A172 (cell line): ENCODE results near the gene CERS6. TPM values are rescaled to one million over a fixed set of nuclear protein-coding genes. Genes with fewer than 3 reads are reported as not detected.

Source experiments
- DNase-seq: peaks from one replicate; pipeline ENCODE4 v3.0.0-alpha.2; 2015; ENCODE audit warnings: low spot score
- total RNA-seq: library from RNA; depleted of rRNA; stranded (reverse); fragments of >200 nt; shearing (Covaris generic); gene quantifications from 2 replicates; pipeline ENCODE4 v1.2.3, GENCODE V29; 2014

CERS6 gene
- total RNA-seq, 1 experiment from 2014 or later, result 25.4 TPM

DNA sequence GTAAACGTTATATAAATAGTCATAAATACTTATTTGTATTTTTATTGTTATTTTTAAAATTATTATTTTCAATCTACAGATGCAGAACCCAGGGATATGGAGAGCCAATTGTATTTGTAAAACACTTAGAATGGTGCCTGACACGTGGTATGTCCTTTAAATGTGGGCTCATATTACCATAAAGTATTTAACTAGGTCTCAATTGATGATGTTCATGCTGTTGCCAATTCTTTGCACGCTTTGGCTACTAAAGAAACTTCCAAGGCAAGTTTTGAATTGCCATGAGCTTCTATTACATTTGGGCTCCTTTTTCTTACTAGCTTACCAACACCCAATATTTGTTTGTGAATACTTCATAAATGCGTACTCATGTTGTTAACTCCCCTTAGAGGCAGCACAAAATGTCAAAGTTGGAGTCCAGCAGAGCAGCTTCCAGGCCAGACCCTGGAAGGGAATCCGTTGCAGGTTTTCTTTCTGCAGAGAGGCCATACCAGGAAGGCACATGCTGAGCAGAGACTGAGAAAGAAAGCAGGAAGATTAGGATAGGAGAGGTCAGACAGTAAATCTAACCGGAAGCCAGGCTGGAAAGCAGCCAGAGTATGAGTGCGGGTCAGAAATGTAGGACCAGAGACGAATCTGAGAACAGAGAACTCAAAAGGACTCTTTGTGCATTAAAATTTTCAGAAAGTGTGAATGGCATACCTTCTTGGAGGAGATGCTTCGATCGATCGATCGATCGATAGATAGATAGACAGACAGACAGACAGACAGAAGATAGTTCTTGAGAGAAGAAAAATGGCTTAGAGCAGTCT, 342.2 kb downstream of the CERS6 start:
- no peak for DNase-seq

DNA sequence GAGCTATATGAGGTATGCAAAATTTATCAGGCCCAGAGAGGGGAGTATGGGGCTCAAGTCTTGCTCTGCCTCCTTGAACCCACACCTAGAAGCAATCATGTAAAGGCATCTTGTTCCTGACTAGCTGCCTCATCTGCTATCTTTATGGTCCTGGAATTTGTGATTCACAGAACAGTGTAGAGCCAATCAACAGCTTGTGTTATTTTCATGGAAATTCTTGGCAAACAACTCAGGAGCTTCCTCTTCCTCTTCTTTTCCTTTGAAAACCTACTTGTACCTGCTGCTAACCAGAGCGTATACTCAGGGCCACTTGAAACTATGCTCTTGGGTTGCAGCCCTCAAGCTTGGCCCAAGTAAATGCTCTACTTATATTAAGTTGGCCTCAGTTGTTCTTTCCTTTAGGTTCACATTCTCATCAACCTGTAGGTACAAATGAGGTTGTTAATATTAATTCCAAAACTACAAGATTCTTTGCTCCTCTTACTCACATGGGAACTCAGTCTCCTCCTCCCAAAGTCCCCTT, 342.9 kb downstream of the CERS6 start:
- no peak for DNase-seq

DNA sequence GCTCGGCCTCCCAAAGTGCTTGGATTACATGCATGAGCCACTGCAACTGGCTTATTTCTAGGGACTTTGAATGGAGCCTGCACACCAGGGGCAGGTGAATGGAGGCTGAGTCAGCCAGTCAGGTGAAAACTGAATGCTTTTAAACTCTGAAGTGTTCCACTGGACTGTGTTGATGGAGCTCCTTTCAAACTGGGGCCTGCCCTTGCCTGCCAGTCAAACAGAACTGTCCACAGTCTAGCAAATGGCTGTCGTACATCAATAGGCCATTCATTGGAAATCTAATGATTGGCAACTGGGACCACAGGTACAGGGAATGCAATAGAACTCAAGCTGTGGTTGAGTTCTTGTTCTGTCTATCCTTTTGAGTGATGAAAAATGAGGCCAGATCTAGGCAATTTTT, 345.4 kb downstream of the CERS6 start:
- no peak for DNase-seq

DNA sequence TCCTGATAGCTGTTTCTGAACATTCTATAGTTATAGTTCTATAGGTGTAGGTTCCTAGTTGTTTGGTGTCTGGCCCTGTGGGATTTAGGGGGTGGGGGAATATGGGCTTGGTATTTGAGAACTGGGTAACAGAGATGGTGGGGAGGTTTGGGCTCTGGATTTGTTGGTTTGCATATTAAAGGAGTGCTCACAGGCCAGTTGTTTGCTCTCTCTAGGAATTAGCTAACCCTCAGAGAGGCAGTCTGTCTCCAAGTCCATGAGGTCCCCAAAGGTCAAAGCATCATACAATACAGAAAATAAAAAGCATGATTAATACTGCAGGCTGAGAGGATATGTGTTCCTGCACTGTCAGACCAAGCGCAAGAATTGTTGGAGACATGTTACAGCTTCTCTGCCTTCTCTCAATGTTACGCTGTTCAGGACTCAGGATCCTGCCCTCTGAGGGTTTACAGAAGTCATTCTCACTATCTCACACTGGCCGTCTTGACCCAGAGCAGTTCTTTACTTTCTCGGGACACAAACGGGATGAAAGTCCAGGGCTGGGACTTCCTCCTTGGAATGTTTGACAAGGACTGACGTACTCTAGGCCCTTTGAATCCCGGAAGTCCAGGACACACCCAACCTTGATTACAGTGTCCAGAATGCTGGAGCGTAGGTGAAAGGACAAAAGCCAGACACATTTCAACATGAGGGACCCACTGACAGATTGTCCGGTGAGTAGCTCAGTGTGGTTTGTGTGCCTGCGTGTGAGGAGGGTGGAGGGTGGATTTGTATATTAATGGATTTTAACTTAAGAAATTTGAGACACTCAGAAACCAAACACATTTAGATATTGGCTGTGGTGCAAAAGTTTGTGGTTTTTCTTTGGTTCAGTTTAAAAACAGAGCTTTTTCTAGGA, 346.1 kb downstream of the CERS6 start, which contains the start of gene NOSTRIN:
Gene NOSTRIN, plus strand, starts transcription at position 677 of the 898 bp plus-strand sequence. Its CDS starts 10 bp downstream, at position 687.
- DNase-seq, result no peak

DNA sequence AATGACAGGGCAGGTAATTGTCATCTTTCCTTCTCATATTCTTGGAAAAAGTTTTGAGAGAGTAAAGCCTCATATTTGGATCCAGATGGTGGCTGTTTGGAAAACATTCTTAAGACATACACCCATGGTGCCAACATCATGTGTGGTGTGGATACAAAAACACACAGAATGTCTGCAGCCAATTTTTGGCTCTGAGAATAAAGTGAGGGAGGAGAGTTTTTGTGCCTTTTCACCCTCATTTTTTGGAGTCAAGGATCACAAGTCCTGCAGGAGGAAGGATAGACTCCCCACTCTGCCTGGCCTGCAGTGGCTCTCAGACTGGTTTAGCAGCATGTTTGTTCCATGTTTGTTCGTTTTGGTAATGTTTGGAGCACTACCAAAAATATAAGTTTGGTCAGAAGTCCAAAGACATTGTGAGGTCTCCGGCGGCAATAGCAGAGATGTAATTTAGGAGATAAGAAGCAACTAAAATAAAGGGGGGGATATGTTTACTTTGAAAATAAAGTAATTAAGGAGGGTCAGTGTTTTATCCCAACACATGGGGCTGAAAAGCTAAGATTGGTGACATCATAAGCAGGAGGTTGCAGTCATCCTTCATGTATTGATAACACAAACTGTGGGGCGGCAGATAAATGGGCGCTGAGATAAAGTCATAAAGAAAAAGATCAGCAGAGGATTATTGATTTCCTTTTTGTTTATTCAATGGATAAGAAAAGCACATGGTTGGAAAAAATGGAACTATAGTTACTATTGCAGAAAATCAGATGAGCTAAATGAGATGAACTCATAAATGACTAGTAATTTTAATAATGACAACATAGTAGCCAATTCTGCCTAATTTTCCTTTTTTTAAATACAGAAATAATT, 347.0 kb downstream of the CERS6 start:
- no peak for DNase-seq

DNA sequence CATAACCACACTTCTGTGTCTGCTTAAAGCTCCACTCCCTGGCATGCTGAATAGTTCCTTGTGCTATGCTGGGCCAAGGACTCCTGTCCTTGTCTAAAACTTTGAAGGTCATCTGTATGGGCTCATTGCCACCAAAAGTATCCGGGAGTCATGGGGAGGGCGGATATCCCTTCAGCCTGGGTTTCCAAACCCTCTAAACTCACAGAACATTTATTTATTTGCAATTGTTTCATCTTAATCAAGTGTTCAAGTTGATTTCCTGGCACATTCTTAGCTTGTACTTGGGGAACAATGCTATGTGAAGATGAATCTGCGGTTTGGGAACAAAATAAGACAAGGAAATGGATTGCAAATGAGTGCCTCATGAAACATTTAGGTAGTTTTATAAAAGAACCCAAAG, 348.1 kb downstream of the CERS6 start:
- no peak for DNase-seq

DNA sequence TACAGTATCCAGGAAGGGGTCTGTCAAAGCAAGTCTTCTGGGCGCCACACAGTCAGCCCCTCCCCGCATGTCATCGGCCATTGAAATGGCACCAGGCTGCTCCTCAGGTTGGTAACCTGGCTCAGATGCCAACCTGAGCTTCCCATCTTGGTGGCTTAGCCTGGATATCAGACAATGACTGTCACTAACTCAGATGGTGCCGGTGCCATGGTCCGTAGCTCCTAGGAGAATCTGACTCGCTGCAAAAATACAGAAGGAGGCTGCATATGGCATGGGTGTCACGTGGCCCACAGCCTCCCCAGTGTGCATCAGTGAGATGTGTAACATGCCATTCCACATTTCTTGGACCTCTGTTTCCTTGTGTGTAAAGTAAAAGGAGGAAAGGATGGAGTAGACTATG, 349.5 kb downstream of the CERS6 start:
- no peak for DNase-seq

DNA sequence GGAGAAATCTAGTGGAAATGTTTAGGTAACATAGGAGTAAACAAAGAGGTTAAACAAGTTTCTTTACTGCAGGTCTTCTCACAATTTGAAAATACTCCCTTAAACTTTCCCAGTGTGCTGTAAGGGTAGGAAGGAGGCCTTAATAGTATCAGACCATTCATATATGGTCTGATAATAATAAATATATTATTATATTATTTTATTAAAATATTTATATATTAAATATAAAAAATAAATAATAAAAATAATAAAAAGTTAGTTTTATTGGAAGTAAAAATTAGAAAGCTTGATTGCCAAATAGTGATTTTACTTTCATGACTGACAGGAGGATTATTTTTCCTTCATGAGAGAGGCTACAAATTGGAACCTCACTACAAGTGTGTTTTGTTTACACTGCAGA, 353.5 kb downstream of the CERS6 start:
- DNase-seq, result no peak

DNA sequence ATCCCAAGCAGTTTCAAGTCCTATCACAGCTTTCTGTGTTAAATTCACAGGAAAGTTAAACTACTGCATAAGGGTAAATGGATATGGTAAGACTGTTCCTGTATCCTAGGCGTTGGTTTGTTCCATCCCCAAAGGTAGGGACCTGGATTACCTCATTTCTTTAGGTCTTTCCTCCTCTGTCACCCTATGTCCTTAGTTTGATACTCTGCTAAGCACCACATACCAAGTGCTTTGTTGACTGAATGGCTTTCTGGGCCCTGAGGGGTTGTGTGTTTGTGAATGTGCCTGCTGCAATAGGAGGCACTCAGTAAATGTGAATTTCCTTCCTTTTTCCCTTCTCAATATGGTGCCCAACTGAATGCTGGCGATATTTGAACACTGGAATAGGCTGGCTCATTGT, 354.2 kb downstream of the CERS6 start:
- no peak for DNase-seq

DNA sequence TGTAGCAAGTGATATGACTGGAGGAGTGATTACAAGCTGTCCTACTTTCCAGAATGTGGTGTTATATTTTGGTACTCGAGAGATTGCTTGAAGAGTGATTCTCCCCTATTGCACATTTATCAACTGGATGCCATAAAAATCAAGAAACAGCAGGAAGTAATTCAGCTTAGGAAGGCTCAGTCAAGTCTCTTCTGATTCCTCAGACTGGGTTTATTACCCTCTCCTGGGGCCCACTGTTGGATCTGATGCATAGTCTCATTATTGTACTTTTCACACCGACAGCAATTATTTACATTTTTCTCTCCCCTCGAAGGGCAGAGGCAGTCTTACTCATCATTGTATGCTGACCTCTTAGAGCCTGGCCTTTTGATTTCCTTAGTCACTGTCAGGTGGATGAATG, 355.6 kb downstream of the CERS6 start:
- DNase-seq, result peak; percentile 7

DNA sequence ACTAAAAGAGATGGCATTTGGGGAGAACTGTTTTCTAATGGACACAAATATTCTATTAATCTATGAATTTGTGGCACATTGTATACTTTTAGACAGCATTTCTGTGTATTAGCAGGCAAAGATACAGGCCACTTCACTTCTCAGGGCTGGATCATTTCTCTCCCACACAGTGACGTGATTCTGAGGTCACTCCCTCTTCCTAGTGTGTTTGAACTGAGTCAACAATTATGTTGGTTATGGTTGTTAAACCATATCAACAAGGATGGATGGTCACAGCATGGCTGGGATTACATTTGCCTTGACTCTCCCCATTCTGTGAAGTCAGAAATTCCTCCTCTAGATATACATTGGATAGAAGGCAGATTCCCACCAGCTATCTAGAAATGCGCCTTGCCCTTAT, 358.0 kb downstream of the CERS6 start:
- no peak for DNase-seq

DNA sequence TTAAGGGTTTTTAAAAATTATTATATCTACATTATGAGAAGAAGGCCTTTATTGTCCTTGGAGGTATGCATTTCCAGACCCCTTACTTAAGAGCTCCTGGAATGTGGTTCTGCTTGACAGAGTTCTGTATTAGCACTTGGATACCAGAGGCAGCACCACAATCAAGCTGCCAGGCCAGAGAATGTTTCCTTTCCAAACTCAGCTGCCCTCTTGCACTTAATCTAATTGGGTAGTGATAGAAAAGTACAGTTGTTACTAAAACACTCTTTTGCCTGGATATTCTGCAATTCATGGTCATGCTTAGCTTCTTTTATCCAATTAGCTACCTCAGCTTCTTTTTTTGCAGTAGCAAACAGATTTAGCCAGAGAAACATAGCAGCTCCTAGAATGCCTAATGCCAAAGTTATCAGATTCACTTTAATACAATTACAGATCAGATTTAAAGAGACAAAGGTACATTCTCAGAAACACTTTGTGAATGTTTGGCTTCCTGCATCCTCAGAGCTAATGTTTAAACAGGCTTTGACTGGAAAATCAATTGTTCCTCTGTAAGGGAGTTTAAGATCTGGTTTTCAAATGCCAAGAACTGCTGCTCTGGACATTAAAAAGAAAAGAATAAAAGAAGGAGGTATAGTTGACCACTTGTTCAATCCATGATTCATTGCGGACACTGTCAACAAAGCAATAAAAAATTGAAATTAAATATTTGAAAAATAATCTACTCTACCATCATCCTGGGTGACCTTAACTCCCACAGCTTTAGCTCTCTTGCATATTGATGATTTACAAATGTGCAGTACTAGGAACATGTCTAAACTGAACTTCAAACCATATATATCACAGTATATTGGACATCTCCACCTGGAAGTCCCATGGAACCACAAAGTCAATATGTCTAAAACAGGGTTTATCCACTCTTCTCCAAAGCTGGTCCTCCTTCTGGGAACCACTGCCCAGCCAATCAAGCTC, 359.2 kb downstream of the CERS6 start:
- no peak for DNase-seq

DNA sequence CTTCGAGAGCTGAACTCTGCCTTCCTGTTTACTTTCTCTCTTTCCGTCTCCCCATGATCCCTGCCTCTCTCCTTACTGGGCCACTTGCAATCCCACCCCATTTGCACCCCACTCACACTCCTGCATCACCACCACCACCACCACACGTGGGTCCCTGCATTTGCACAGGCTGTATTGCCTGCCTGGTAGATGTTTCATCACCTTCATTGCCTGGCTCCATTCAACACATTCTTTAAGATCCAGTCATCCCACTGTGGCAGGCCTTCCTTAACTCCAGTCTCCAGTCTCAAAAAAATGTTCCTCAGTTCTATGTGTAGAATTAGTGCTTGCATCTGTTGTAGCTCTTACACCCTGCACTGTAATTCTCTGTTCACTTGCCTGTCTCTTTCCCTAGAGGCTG, 360.3 kb downstream of the CERS6 start:
- peak; percentile 47 for DNase-seq

DNA sequence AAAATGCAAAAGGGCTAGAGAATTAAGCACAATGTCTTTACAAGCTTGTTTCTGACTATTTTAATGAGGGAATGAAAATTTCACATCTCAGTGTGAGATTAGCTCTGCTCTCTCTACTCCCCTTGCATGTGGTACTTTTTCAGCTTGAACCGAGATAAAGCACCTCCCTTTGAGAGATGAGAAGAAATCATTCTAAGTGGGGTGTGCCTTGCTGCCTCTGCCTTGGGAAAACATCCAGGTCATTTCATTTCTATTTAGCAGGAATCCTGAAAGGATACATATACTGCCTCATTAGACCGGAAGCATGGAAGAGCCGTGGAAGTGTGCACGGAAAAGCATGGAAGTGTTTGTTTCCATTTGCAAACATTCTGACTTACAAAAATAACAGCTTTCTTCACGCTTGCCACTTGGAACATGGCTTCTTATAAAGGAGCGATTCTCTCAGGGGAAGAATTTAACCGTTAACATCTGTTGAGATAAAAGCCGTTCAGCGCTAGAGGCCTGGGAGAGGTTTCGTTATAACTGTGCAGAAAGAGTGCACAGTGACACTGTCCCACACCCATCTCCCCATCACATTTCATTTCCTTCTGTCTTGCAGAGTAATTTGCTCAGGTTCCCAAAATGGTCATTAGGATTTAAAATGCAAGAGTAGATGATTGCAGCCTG, 363.1 kb downstream of the CERS6 start:
- DNase-seq, result no peak

DNA sequence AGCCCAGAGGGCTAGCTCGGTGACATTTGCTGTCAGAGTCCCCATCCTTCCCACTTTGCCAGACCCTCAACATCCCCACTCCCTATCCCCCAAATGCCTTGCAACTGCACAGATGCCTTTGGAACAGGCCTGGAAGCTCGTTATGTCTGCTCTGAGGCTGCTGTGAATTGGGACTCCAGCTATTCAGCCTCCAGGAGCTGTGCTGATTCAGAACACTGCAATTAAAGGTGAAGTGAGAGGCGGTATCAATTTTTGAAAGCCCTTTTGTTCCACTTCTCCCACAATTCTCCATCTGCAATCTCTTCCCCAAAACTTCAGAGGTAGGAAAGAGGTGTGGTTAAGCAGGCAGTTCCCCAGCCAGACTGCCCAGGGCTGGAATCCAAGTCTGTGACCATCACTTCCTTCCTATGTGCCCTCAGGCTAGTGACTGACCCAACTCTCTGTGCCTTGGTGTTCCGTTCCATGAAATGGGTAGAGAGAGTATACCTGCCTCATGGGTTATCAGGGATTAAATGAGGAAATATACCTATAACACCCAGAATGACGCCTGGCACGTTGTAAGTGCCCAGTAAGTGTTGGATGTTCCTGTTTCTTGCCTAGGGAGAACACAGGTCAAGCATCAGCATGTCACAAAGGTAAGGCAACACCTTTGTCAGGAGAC, 363.9 kb downstream of the CERS6 start:
- DNase-seq, result no peak

DNA sequence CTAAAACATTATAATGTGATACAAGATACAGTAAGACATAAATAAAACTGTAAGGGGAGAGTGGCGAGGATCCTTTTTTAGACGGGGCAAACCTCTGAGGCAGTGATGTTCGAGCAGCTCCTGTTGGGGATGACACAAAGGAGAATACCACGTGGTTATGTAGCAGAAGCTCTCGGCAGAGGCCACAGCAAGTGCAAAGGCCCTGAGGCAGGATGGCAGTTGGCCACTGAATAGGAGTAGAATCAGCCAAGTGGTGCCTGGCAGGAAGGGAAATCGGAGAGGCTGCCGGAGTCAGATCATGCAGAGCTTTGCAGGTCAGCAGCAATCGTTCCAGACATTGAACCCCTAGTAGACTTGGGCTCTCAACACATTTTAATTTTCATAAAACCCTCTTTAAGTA, 365.5 kb downstream of the CERS6 start:
- DNase-seq, result no peak

DNA sequence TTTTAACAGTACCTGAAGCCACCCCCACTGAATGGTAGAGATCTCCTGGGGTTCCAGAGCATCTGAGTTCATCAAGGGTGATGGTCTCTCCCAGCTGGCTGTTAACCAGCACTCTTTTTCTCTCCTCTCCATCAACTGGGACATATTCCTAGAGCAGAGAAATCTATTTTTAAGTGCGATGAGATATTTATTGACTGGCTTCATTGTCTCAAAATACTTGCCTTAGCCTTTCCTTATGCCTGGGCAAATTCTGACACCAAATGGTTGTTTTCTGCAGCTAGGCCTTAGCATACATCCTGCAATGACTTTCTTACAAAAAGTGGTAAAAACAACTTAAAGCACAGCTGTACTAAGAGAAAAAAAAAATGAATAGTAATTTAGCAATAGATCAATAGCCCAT, 365.9 kb downstream of the CERS6 start:
- no peak for DNase-seq
